ENCODE measurements around the gene ASB16. TPM values are rescaled to one million over a fixed set of nuclear protein-coding genes. Genes with fewer than 3 reads are reported as not detected.

ASB16 gene
- total and polyA plus RNA-seq, 9 of the 15 experiments (the other 6 are each of a cell fraction or from before 2014, with no cell fraction given), result 0.03 to 0.07 TPM; not detected in 7

GRCh38 chr17:44137891-44138709, 32.4 kb upstream of the ASB16 start (continued):
- TF ChIP-seq, protein P1, sequence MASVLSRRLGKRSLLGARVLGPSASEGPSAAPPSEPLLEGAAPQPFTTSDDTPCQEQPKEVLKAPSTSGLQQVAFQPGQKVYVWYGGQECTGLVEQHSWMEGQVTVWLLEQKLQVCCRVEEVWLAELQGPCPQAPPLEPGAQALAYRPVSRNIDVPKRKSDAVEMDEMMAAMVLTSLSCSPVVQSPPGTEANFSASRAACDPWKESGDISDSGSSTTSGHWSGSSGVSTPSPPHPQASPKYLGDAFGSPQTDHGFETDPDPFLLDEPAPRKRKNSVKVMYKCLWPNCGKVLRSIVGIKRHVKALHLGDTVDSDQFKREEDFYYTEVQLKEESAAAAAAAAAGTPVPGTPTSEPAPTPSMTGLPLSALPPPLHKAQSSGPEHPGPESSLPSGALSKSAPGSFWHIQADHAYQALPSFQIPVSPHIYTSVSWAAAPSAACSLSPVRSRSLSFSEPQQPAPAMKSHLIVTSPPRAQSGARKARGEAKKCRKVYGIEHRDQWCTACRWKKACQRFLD (CRISPR knock-in tag; IDR thresholded peaks at IDR 0.05), result no peak
- TF ChIP-seq NFE2 (IDR thresholded peaks at IDR 0.05; ENCODE audit: low read depth), result peak; percentile 85
- 0 out of 2 replicates have a peak, but pooled peaks have one; percentile 23 for TF ChIP-seq ZNF23 (CRISPR knock-in tag; IDR thresholded peaks at IDR 0.05)
- no peak for TF ChIP-seq ZNF398 (CRISPR knock-in tag; IDR thresholded peaks at IDR 0.05)
- TF ChIP-seq SNIP1 (IDR thresholded peaks at IDR 0.05; ENCODE audit: low read depth), result no peak
- no peak for TF ChIP-seq MCM7 (IDR thresholded peaks at IDR 0.05)
- 0 out of 2 replicates have a peak, but pooled peaks have one; percentile 38 for TF ChIP-seq KLF13 (tag; IDR thresholded peaks at IDR 0.05; ENCODE audit: borderline replicate concordance, low read depth)
- no peak for TF ChIP-seq ZNF263 (CRISPR knock-in tag; IDR thresholded peaks at IDR 0.05; ENCODE audit: borderline replicate concordance)
- no peak for TF ChIP-seq PHB2 (IDR thresholded peaks at IDR 0.05; ENCODE audit: low read depth)
- no peak for TF ChIP-seq SMAD1 (IDR thresholded peaks at IDR 0.05; ENCODE audit: low read depth, low read length, partially characterized antibody)
- TF ChIP-seq E2F6 (IDR thresholded peaks at IDR 0.05; ENCODE audit: borderline replicate concordance in 1 of 2, extremely low read depth in 1 of 2, insufficient read depth in 1 of 2, insufficient read length in 1 of 2, low read depth in 1 of 2, low read length in 1 of 2, poor library complexity in 1 of 2, severe bottlenecking in 1 of 2), result peak; percentile 87 to 89
- no peak for TF ChIP-seq NFE2L1 (tag; IDR thresholded peaks at IDR 0.05; ENCODE audit: borderline replicate concordance, low read depth)
- TF ChIP-seq ESRRB (CRISPR knock-in tag; IDR thresholded peaks at IDR 0.05; ENCODE audit: borderline replicate concordance), result no peak
- peak; percentile 83; the same call in 1 of the 2 replicates for TF ChIP-seq TARDBP (IDR thresholded peaks at IDR 0.05)
- TF ChIP-seq ZBED1 (IDR thresholded peaks at IDR 0.05), result no peak
- TF ChIP-seq CBFA2T3 (IDR thresholded peaks at IDR 0.05), result peak; percentile 48
